NCI-H1436 treated with DMSO at 0.1 percent for 48 hours (cell line): Measurements from ENCODE around the gene NPAS3.

ENCODE experiments used
- DNase-seq: peaks from one replicate; lab custom pipeline; 2025; lab: John Stamatoyannopoulos, UW

NPAS3 gene

DNA sequence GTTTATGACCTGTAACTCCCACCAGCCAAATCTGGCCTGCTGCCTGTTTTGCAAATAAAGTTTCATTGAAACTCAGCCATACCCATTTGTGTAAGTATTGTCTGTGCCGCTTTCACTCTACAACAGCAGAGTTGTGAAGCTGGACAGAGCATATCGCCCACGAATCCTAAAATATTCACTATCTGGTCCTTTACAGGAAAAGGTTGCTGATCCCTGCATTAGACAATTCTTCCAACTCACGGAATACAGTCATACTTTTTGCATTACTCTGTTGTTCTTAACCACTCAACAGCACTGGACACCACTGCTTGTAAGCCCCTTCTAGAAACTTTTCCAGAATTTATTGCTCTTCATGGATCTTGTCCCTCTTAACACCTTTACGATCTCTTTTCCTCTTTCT is 576.8 kb downstream of the NPAS3 start:
- no peak for DNase-seq

DNA sequence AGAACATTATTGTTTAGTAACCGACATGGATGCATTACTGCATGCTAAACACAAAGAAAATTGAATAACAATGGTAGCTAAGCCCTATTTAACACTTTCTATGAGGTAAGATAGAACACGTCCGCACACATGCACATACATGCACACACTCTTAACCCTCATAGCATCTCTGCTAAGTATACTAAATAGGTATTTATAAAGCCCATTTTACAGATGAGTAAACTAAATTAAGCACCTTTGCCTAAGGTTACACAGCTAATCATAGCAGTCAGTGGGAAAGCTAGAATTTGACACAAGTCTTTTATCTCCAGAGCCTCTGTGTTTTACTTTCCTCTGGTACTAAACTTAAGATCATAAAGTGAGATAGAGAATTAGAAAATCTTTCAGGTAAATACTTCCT is 577.2 kb downstream of the NPAS3 start:
- DNase-seq: no peak

DNA sequence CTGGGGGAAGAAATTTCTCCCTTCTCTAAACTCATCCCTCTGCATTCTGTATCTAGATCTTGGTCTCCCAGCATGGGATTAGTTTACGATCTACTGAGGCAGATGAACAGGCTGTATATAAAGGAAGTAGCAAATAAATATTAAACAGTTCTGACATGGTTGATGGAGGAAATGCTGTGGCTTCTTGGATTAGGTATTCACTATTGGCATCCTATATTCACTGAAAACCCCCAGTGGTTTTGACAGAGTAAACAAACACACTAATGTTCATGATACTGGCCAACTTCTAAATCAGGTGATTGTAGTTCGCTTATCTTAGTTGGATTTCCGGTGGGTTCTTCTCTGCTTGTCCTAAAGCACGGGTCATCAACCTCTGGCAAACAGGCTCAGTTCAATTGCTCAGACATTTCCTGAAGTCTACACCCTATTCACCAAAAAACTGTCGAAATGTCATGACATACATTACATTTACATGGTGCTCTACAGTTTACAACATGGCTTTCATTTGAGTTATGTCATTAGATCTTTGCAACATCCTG is 578.3 kb downstream of the NPAS3 start:
- DNase-seq: no peak

DNA sequence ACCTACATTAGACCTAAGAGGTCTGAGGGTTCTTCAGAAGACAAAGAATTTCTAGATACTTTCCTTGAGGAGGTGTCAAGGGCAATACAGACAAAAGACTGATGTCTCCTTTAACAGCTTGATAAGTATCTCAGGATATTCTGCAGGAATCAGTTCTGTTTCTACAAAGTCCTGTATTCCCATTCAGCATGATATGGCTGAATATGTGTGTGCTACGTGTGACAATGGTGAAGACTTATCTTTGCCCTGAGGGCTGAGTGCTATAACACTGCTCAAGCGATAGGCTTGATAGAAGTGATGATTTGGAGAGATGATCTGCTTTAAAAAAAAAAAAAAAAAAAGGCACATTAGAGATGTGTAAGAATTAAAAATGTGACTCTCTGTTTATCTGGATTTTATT is 582.5 kb downstream of the NPAS3 start:
- DNase-seq: no peak

DNA sequence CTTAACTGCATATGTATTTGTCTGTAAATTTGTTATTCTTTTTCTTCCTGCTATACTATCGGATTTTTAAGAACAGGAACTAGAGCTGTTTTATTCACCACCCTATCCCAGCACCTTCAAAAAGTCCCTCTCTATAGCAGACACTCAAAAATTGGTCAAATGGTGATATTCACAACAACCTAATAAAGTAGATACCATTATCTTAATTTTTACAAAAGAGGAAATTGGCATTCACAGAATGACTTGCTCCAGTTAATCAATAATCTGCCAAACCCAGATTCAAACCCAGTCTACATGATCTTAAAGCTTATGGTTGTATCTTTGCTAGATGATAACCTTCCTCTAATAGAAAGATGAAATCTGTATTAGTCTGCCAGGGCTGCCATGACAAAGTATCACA is 585.6 kb downstream of the NPAS3 start:
- DNase-seq: no peak

DNA sequence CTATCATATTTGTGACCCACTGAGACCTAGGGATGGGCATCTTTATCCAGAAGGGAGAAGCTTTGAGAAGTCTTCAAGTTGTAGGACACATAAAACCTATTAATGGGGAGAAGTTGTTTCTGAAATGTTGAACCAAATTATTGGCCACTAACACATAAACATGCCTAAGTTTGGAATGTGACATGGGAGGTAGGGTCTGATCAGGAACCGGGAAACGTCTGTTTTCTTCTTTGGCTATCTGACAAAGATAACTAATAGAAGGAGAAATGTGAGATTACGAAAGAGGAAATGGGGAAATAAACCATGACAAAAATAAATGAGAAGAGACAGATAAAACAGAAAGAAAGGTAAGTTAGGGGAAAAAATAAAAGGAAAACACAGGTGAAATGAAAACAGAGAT is 586.9 kb downstream of the NPAS3 start:
- DNase-seq: no peak

DNA sequence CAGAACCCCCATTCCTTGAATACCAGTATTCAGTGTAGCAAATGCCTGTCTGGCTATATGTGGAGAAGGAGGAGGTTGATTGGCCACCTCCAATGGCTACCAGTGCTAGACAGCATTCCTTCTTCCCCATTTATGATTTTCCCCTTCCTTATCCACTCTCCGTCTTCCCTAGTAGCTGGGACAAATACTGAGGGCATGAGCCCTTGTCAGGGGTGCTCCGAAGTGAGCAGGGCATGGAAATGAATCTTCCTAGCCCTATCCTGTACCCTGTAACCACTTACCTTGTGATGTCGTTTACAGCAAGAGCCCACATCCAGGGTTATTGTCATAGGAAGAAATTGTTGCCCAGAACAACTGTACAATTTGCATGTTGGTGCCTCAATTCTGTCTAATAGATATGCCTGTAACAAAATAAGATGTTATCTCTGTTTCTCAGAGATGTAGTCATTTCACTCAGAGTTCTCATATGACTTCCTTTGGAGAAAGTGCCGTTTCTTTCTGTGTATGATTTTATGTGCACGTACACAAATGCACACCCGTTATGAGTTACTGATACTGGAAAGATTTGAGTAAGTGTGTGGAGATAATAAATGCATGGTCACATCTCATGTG is 588.5 kb downstream of the NPAS3 start:
- no peak for DNase-seq

DNA sequence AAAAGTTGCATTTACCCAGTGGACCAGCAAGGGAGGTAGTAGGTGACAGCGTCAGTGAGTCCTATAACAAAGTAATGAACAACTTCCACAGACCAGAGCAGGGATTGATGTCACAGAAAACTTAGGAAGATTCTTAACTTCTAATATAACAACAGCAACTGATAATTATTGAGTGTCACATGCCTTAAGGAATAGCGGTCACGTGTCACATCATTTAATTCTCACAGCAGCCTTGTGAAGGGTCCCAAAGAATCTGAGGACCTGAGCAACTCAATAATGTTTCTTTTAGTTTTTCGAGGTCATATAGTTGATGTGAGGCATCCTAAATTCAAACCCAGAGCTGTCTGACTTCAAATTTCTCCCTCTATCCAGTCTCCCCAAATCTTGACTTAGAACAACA is 590.0 kb downstream of the NPAS3 start:
- no peak for DNase-seq

DNA sequence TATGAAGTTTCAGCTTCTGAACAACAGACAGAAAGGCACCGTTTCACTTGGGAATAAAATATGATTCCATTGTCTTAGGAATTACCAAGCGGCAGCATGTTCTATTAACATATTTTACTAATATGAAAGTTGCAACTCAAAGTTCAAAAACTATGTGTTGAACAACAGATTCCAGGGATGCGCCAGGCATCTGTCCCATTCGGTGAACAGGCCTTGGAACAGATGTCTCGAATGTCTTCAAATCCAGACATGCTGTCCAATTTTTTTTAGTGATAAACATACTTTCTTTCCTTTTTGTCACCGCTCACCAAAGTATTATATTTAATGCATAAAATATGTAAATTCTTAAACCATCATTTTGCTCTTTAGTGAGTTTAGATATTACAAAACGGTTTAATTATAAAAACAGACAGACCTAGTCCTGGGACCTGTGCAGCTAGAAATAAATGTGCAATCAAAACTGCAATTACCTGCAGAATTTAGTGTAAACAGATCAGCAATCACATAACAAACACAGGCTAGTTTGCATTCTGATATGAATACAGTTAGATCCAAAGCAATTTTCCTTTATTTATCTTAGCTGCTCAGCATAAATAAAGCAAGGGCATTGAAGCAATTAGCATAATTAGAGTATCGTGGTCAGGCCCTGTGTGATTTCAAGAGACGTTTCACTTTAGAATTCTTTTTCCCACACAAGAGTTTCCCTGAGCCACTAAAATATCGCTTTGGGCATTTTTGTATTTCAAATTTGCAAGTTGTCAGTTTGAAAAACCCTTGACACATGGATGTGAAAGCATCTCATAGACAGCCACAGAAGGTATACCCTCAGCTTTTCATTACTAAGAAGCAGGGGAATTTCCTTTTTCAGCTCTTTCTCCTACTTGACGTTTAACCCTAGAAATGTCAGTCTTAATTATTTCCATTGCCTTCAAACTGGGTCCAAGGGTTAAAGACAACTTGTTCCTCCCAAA is 591.4 kb downstream of the NPAS3 start:
- DNase-seq: no peak

DNA sequence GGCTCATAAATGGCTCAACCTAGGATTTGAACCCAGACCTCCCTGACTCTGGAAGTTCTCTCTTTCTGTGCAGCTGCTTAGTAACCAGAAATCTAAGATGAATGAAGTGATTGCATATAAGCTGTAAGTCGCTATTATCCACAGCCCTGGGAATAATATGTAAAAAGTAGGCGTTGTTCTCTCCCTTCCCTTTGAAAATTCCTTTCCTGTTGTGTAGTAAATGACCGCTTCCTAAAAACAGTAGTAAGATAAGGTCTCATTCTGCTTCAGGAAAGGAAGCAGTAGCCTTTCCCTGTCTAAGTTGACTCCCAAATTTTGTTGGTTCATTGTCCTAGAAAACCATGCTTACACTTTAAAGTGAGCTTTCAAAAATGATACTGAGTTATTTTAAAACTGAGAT is 593.9 kb downstream of the NPAS3 start:
- DNase-seq: no peak

DNA sequence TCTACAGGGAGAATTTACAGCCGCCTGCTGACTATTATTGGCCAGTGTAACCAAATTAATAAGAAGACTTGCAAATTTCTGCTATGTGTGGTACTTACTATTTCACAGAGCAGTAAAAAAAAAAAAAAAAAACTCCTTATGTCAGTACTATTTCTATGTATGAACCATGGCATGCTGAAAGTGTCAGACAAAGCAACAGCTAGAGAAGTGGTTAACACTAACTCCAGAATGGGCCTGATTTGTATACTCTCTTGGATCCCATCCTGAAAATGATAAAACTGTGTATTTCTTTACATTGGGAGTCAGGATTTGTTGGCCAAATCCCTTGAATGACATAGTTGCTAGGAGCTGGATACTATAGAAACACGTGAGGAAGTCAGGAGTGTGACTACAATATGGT is 595.4 kb downstream of the NPAS3 start:
- no peak for DNase-seq

DNA sequence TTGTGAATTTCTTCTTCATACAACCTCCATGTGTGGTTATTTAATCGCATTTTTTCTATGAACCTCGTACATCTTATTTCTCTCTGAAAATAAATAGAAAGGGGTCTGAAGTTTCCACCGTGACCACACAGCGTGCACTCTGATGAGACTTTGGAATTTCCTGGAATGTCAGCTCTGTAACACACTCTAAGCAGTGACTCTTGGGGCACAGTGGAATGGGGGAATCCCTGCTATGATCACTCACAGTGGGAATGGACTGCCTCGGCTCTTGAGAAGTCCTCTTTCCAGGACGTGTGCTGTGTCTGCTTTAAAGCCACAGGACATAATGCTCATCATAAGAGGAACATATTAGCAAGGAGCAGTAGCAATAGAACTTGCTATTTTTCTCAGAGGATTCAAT is 596.0 kb downstream of the NPAS3 start:
- DNase-seq: no peak

DNA sequence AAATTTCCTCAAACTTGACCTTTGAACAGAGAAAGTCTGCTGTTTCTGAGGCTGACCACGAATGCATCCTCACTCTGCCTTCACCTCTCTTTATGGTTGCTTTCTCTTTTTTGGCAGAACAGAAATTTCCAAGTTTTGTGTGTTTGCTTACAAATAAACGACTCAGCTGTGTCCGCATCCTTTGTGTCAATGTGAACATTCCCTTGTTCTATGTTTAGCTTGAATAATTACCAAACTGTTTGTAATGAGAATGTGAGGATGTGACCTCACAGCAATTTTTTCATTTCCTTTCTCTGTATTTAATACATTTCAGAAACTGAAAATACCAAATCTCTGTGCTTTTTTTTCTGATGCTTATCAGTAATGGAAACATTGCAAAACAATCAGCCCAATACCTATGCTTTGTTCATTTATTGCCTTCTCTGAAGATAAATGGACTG is 601.3 kb downstream of the NPAS3 start:
- no peak for DNase-seq

DNA sequence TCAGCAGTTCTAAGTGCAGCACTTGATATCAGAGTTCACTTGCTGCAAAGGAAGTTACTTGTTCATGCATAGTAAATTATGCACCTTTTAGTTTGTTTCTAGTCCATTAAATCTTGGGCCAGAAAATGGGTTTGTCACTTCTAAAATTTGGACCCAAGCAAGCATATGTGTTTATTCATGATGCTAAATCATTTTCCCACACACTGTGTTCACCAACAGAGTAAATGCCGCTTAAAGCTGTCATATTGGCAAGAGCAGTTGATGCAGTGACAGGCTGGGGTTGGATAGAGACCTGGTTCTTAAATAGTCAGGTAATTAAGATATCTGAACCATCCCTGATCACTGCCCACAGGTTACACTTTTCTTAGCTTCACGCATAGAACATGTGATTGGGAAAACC is 602.5 kb downstream of the NPAS3 start:
- no peak for DNase-seq

DNA sequence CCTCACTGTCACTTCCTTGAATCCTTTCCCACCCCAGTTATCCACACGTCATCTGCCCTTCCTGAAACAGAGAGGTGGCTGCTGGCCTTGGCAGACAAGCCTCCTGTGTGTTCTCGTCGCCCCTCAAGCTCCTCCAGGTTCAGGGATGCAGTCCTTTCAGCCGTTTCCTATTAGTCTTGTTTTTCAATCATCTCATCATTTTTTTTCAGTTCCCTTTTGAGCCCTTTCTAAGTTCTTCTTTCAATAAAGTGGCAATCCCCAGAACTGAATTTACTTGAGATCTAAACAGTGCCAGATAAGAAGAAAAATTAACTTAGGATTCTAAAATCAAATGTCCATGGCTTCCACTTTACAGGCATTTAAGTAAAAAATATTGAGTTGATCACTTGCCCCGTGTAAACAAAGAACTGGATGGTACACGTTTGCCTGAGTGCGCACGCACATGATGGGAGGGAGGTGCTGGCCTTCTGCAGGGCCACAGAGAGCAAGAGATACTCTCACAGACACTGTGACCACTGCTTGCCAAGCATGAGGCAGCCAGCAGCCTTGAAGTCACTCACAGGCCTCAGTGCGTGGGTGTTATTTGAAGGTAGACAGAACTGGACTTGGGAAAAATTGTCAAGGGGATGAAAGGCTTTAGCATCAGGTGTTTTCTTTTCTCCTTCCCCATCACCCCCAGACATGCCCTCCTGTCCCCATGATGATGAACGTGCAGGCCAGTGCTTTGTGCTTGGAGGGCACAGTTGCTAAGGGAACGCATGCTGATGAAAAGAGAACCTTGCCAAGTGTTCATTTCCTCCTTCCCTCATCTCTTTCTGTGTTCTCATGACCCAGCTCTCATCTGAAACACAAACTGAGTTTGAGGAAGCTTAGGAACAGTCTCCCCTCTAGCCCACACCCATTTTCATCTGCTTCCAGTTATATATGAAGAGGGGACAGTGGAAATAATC is 603.9 kb downstream of the NPAS3 start:
- DNase-seq: no peak

DNA sequence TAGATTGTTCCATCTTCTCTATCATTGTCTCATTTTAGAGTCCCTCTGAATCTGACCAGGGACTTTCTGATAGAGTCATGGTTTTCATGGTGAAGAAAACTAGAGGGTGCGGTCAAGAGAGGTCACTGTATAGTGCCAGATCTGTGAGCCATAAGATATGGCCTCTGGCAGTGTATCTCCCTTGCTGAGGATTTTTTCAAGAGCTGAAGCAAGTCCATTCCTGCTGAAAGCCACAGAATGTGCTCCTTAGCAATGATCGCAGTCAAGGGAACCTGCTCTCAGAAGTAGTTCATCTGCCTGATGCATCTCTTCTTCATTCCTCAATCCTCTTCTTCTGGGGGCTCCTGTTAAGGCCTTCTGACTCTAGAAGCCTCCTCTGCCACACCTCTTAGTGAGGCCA is 607.0 kb downstream of the NPAS3 start:
- DNase-seq: no peak

DNA sequence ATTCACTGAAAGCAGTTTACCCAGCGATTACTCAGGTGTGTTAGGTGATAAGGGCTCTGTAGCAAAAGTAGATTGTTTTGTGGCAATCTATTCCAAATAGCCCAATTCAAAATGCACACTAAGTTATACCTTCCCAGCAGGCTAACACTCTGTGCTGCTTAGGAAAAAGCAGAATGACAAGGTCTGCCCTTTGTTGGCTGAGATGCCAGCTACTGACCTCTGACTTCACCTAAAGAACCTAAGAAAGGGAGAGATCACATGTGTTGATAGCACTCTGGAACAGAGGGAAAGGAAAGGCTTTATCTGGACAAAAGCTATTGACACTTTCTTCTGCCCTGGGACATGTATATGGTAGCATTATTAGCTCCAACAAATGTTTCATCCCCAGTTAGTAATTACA is 609.9 kb downstream of the NPAS3 start:
- no peak for DNase-seq

DNA sequence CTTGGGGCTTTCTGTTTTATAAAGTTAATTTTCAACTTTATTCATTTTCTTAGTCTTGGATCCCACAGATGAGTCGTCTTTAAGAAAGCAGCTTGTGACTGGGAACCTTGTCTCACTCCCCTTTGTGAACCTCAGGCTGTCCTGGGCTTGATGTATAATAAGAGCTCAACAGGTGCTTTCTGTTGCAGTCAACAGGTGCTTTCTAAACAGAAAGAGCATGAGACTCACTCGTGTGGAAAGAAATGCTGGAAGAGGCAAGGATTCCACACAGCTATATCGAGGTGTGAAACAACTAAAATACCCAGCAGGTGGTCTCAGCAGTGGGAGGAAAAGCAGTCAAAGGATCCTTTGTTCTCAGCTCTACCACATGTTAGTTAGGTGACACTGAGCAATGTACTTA is 613.3 kb downstream of the NPAS3 start:
- no peak for DNase-seq

DNA sequence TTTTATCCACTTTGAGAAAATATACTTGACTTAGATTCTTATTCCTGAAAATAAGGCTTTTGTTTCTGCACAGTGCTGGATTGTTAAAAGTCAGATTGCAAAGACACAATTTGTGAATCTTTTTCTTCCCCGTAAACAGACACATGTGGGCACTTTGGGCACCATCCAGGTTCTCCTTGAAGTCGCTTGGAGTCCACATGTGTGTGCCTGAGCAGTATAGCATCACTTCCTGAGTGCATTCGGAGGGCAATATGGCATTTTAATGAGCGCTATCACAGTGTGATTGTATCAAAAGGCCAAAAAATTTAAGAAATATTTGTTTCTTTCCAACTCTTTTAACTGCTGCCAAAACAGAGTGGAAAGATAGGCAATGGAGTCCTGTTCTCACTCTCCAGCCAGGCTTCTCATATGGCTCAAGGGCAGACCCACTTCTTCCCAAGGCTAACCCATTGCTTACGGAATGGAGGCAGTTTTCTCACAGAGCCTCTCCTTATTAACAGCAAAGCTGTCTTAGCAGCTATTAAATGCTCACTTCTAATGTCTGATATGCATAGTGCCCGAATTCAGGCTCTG is 615.1 kb downstream of the NPAS3 start:
- no peak for DNase-seq

DNA sequence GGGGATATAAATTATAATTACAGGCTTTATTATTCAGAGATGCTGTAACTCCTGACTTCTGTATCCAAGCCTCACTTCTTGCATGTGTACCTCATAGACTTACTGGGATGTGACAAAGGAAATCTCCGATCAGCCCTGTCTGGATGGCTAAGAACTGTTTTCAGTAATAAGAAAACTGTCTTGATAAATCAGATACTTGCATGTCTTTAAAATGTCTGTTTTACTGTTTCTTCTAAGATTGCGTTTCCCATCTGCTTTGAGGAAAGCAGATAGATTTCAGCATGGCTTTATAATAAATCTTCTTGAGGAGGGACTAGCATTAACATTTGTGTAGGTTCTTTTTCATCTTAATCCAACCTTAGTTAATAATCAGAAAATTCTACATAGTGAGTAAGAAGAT is 616.3 kb downstream of the NPAS3 start:
- no peak for DNase-seq

DNA sequence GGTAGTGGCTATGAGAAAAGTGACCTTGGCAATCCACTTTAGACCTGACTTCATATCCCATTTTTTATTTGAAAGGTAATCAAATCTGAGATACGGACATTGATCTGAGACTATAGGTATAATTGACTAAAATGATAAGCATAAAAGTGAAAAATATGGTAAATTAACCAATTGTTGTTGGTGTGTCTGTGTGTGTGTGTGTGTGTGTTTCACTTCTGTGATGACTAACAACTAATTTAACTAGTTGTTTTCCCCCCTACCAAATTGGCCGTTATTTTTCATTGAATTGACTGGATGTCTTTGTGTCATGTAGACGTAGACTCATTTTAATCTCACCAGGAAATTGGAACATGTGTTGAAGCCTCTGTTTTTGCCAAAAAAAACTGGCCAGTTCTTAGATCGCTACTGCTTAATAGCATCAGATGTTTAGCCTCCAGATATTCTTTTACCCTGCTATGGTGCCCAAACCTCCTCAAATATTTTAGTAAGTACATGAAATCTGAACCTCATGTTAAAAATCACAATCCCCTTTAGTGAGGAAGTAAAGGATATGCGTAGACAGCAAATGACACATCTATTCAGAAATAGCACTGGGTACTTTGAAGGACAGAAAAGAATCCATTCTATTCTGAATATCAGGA is 617.2 kb downstream of the NPAS3 start:
- no peak for DNase-seq
